ENCODE measurements around the gene ASL.
A peak's percentile ranks its signal among the peaks of the same experiment; 100 is the strongest.
"Not testable (repeated sequence)": the region's sequence is repeated elsewhere in the genome, so short reads cannot be mapped to it uniquely, and the experiment has no call there.

The ASL gene

DNA sequence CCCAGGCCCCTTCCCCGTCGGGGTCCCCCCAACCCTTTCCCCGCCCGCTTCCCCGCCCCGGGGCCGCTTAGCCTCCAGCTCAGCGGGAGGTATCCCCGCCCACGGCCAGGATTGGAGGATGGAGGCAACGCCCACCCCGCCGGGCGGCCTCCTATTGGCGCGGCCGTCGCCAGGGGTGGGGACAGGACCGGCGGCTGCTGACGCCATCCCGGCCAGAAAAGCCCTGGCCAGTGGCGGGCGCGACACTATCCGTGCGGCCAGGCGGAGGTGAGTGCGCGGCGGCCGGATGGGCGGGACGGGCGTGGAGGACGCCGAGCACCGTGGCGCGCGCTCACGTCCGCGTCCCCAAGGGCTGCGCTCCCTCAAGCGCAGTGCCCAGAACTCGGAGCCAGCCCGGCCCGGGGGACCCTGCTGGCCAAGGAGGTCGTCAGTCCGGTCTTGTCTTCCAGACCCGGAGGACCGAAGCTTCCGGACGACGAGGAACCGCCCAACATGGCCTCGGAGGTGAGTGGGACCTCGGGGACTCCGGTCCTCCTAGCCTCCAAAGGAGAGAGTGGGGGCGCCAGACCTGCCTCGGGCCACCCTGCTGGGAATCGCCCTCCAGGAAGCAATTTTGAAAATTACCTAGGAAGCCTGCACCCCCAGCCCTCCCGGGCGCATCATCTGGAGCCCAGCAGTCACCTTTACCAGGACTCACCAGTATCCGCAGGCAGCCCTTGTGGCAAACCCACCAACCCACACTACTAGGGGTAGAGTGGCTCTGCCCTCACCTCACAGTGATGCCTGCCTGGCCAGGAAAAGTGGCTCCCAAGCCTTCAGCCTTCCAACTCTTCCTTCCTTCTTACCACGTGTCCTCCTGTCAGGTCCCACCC is at the start of gene ASL:
Gene ASL (plus strand): TSS at position 230 of the 872 bp plus-strand sequence. CDS start 263 bp downstream, at position 493.
- DNase-seq = peak; percentile 83 to 85

DNA sequence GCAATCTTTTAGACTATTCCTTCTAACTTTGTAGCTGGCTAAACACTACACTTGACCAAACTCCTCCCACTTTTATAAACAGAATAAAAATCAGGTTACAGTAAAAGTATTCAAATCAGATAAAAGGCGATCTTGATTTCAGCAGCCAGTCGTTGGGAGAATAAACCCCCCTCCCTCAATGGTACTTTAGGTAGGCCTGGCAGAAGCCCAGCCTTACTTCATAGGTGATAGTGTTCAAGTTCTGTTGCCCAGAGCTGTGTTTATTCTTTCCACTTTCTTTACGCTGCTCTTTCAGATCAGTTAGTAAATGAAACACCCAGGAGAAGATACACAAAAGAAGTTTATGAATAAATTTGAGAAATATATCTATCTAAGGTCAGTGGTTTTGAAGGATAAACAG is 47.3 kb upstream of the ASL start:
- not testable (repeated sequence) for DNase-seq

DNA sequence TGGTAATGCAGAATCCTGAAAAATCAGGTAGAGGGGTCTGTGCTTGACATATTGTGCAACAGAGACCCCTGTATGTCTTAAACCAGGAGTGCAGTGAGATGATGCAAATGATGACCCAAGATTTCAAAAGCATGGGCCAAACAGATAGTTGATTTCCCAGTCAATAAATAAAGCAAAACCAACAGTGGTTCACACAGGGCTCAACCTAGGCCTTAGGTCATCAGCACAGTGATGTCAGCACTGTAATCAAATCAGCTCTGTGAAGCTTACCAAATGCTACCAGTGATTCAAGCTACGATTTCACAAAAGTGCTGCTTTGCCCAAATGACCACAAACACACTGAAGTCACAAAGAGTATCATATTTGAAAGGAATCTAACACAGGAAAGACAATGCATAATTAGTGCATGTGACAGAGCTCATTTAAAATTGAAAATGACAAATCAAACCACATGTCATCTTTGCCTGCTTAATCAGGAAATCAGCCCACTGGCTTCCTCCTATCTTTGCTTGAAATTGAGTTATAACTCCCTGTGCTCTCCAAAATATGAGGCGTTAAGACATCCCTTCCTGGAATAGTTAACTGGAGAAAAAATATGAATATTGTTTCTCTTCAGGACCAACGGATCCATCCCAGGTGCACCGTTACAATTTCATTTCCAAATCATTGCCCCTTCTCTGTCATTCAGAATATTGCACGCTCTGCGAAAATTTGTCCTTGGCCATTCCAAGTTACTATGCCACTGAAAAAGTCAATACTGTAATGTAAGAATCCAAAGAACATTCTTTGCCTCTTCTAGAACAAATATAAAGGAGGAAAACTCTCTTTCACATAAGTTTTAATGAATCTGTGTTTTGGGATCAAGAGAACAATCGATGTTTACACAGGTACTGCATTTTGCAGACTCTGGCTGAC is 41.9 kb upstream of the ASL start:
- no peak for DNase-seq

DNA sequence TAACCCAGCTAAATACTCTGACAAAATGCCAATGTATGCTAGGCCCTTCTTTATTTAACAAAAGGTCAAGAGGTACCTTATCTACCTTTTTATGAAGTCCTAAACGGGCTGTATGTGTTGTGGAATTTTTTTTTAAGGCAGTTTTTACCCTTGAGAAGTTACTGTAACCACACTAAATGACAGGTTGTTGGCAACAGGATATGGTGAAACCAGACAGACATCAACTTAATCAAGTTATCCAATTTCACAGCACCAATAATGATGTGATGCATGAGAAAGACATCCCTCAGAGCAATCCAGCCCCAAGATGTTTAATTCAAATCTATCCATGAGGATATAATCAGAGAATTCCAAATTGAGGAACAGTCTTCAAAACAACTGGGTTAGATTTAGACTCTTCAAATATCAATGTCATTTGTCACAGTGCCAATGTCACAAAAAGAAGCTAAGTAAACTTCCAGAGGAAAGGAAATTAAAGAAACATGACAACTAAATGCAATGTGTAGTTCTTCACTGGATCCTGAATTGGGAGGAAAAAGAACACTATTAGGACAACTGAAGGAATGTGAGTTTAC is 41.1 kb upstream of the ASL start:
- DNase-seq = not testable (repeated sequence)

DNA sequence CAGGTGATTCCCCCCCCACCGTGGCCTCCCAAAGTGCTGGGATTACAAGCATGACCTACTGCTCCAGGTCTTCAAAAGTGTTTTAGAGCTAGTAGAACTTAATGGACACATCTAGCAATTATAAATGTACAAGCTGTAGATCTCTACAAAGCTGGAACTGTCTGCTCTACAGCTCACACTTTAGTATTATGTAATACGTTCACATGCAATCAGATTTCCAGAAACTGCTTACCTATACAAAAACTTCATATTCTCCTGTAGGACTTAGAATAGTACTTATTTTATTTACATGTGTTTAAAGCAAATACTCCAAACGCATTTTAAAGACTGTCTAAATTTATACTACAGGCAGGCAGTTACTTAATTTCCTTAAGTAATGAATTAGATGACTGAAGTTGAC is 39.2 kb upstream of the ASL start:
- DNase-seq = no peak

DNA sequence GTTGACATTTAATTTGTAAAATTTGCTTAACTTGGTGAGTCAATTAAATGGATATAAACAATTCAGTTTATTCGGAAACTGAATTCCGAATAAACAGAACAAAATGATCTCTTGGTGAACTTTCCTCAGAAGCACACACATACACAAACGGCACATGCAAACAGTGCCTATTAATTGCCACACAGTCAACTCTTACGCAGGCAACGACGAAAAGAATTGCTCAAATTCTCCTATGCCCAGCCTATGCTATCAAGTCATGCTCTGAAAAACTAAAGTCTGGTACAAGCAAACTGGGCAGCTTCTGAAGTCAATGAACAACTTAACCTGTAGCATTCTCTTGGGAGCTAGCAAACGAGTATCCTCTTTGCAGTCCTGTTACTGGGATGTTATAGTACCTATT is 38.8 kb upstream of the ASL start:
- no peak for DNase-seq

DNA sequence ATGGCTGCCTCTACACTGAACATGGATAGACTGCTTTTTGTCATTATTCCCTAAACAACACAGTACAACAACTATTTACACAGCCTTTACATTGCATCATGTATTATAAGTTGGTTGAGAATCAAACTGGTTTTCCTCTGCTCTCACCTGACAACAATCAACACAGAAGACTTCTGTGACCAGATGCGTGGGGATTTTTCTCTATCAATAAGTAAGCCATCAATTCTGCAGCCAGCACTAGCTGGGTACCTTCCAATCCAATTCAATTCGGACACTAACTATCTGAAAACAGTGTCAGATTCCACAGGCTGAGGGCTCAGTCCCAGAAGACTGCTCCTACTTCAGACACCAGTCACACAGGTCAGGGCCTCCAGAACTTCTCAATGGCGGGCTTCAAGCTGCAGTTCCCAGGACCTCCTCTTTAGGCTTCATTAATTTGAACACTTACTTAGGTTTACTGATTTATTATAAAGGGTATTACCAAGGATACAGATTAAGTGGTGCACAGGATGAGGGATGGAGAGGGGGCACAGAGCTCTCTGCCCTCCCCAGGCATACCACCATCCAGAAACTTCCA is 36.4 kb upstream of the ASL start:
- no peak for DNase-seq

DNA sequence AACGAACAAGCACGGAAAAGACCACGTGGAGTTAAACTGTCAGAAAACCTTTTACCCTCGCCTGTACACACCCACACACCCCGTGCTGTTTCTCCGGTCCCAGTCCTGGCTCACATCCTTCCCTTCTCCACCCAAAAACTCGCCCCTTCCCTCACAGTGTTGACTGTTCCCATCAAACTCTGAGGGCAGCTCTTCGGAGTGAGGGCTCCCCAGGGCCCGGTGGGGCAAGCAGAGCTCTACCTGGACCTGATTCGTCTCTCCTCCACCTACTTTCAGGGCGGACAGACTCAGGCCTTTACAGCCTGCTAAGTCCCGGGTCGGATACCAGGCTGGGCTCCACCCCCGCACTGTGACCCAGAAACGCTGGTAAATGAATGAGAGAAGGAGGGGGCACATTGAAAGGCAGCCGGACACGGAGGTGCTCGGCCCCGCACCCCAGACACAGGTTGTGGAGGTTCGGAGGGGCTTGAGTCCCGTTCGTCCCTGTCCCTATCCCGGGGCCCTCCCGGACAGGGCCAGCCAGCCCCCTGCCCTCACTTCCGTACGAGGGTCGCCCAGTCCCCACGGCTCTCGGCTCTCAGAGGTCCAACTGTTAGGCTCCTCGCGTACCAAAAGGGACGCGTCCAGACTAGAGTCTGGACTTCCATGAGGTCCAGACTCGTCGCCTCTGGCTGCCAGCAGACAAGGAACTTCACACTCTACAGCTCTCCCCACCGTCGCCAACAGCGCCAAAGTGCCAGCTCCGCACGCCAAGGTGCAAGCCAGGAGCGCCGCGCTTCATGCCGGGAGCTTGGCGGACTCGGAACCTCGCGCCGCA is 31.7 kb upstream of the ASL start:
- DNase-seq = peak; percentile 5 to 9

DNA sequence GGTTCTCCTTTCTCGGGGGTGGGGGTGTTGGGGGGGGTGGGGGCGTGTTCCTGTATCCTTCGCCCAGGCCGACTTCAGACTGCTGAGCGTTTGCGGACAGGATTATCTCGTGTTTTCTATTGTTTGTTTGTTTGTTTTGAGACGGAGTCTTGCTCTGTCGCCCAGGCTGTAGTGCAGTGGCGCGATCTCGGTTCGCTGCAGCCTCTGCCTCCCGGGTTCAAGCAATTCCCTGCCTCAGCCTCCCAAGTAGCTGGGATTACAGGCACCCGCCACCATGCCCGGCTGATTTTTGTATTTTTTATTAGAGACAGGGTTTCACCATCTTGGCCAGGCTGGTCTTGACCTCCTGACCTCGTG is 31.1 kb upstream of the ASL start:
- not testable (repeated sequence) for DNase-seq

DNA sequence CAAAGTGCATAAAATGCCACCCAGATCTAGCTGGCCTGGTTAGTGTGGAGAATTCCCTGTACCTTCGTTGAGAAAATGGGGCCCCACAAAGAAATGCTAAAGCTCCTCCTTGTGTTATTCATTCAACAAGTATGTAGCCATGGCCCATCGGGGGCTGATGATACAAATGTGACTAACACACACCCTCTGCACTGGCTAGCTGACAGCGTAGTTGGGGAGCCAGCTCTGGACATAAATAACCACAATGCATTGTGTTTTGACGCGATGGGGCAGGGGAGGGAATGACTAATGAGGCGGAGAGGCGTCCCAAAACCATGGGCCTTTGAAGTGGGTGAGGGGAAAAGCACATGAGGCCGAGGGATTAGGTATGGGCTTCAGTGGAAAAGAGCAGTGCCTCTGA is 28.2 kb upstream of the ASL start:
- no peak for DNase-seq

DNA sequence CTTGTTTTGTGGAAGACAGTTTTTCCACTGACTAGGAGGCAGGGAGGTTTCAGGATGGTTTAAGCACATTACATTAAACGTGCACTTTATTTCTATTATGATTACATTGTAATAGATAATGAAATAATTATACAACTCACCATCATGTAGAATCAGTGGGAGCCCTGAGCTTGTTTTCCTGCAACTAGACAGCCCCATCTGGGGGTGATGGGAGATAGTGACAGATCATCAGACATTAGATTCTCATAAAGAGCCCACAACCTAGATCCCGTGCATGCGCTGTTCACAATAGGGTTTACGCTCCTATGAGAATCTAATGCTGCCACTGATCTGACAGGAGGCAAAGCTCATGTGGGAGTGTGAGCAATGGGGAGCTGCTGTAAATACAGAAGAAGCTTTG is 25.7 kb upstream of the ASL start:
- DNase-seq = not testable (repeated sequence)

DNA sequence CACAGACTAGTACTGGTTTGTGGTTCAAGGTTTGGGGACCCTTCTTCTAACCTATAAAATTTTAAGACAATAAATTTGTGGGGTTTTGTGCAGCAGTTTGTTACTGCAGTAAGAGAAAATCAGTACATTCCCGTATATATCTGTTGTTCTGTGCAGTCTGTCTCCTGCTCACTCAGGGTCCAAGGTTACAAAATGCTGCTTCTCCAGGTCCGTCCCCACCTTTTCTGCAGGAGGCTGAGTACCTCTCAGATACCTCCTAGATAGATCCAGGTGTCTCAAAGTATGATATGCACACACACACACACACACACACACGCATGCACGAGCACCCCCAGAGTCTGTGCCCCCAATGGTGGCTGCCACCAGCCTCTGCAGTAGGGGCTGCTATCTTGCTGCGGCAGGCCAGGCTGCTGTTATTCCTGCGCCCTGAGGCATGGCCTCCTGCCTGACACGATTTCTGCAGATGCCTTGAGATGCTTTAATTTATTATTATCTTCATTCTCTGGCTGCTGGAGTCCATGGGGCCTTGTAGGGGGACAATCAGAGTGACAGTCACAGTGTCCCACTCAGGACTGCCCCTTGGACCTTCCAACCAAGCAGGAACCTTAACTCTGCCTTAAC is 25.2 kb upstream of the ASL start:
- no peak for DNase-seq

DNA sequence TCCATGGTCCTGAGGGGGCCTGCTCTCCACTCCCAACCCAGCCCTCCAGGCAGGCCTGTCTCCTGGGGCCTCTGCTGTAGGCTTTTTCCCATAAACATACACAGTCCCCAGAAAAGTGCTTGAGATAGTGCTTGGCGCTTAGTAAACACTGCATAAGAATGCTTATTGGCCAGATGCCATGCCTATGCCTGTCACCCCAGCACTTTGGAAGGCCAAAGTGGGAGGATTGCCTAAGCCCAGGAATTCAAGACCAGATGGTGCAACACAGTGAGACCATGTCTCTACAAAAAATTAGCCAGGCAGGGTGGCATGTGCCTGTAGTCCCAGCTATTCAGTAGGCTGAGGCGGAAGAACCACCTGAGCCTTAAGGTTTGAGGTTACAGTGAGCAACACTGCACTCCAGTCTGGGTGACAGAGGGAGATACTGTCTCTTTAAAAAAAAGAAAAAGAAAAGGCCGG is 24.6 kb upstream of the ASL start:
- no peak for DNase-seq

DNA sequence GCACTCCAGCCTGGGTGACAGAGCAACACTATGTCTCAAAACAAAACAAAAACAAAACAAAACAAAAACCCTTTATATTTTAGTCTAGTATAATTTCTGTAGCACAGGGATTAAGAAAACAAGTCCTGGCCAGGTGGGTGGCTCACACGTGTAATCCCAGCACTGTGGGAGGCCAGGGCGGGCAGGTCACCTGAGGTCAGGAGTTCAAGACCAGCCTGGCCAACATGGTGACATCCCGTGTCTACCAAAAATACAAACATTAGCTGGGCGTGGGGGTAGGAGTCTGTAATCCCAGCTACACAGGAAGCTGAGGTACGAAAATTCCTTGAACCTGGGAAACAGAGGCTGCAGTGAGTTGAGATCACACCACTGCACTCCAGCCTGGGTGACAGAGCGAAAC is 23.2 kb upstream of the ASL start:
- DNase-seq = no peak

DNA sequence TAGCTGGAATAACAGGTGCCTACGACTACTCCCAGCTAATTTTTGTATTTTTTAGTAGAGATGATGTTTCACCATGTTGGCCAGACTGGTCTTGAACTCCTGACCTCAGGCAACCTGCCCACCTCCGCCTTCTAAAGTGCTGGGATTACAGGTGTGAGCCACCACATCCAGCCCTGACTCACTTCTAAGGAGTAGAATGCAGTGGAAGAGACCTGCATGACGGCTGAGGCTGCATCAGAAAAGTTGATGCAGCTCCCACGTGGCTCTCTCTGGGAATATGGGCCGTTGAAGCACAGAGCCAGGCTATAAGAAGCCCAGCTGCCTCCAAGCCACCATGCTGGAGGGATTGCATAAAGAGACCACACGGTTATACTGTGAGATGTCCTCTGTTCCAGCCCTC is 21.6 kb upstream of the ASL start:
- no peak for DNase-seq

DNA sequence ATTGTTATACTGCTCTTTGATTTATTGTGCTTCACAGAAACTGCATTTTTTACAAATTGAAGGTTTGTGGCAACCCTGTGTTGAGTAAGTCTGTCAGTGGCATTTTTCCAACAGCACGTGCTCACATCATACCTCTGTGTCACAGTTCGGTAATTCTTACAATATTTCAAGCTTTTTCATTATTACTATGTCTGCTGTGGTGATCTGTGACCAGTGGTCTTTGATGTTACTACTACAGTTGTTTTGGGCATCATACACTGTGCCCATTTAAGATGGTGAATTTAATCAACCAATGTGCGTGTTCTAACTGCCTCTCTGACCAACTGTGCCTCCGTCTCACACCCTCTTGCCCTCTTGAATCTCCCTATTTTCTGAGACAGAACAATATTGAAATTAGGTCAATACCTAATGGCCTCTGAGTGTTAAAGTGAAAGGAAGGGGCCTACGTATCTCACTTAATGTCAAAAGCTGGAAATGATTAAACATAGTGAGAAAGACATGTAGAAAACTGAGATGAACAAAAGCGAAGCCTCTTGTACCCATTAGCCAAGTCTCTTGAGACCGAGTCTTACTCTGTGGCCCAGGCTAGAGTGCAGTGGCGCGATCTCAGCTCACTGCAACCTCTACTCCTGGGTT is 20.2 kb upstream of the ASL start:
- DNase-seq = no peak

DNA sequence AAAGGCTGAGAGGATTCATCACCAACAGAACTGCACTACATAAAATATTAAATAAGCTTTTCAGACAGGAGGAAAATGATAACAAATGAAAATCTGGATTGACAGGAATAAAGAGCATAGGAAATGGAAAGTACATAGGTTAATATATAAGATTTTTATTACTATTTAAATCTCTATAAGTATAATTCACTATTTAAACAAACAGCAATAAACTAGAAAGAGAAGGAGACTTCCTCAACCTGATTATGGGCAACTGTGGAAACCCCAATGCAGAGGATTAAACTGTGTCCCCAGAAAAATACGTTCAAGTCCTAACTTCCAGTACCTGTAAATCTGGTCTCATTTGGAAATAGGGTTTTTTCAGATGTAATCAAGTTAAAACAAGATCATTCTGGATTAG is 14.8 kb upstream of the ASL start:
- no peak for DNase-seq

DNA sequence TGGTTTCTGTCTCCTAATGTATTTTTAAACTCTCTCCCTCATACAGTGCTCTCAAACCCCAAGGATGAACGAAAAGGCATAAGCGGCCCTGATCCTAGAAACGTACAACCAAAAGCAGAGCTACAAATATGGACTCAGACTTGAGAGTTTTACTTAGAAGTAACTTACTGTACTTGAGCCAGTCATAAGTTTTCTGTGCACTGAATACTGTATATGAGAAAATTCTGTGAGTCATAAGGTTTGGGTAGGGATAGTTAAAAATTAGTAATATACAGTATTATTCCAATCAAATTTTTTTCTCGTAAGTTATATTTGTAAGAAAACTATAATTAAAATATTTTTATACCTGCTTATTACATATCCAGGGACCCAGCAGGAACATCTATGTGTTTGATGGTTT is 5.9 kb upstream of the ASL start:
- DNase-seq = no peak

DNA sequence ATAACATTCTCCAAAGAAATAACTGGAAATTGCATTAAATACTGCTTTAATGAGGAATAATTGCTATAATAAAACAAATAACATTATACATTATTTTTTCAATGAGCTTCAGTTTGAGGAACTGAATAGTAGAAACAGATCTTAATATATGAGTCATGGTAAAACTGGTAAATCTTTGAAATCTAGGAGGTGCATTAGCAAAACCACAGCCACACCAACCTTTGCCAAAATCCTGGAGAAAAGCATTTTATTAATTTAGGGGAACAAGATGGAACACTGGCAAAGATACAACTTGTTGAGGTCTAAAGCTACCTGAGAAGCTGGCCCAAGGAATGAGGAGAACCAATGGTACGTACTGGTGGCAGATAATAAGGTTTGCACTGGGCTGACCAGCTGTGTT is 5.4 kb upstream of the ASL start:
- DNase-seq = no peak

DNA sequence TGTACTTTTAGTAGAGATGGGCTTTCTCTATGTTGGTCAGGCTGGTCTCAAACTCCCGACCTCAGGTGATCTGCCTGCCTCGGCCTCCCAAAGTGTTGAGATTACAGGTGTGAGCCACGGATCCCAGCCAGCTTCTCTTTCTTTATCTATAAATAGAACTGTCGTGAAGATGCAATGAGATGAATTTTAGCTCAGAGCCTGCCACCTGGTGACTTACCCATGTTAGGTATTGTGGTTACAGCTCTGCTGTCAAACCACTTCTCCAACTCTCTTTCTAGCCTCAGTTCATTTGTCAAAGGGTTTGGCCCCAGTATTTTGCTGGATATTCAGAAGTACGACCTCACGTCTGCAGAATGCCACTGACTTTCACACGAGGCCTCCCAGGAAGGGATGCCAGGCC is 3.4 kb upstream of the ASL start:
- DNase-seq = not testable (repeated sequence)
